Measurements from ENCODE around the gene DNAH6. TPM values are rescaled to one million over a fixed set of nuclear protein-coding genes. Genes with fewer than 3 reads are reported as not detected.

Gene DNAH6
- total and polyA plus RNA-seq, 2 of the 13 experiments (the other 11 are each of a cell fraction or from before 2014, with no cell fraction given) = 0.01 TPM; not detected in 1

DNA sequence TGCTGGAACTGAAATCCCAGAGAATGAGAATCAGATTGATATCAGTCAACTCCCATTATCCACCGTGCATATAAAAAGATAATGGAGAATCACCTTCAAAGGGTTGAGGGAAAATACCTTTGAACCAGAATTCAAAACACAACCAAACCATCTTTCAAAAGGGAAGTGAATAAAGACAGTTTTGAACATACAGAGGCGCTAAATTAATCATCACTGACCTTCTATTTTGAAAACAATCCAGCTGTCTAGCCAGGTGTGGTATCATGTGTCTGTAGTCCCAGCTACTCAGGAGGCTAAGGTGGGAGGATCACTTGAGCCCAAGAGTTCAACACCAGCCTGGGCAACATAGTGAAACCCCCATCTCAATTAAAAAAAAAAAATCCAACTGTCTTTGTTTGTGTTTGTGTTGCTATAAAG, 300.9 kb downstream of the DNAH6 start:
- in situ Hi-C loops (cut with HindIII; ENCODE audit: extremely low pct_ligation_motif_present, low pct_unique_long_range_greater_than_20kb) = no loop called here

GRCh38 chr2:84821806-84822205, 305.5 kb downstream of the DNAH6 start:
- H3K9ac ChIP-seq (ENCODE audit: insufficient read depth, low read depth, low read length) = no peak overlapping the region
- ATAC-seq (peak; percentile 85), FAIRE-seq (no peak), DNase-seq (ENCODE audit: low spot score) (no peak)
- intact Hi-C loops (cut with micrococcal nuclease; ENCODE audit: unreplicated experiment) = no loop called here
- no peaks in the 10 kb centered on the region for H3K79me2 ChIP-seq (ENCODE audit: insufficient read depth, low read length)
- no peaks in the 10 kb centered on the region for H4K20me1 ChIP-seq (ENCODE audit: insufficient read depth, low read length)
- H3K4me2 ChIP-seq (ENCODE audit: low read depth, low read length) = no peak overlapping the region
- CTCF ChIA-PET (ENCODE audit: low intra/inter-chr PET ratio, low total read pairs) = no interaction called here
- WGBS (ENCODE audit: low lambda C conversion rate) = 45% methylated on average over 7 of the region's 7 CpGs
- no TSS peak for BruUV-seq (replicated peaks)
- no peak overlapping the region for H3K27ac ChIP-seq (ENCODE audit: extremely low read length, insufficient read depth, low read length)
- no peaks in the 10 kb centered on the region for H3K4me1 ChIP-seq (ENCODE audit: insufficient read depth, low read length)
- peaks cover 2 to 18% of the 10 kb centered on the region in 2 experiments; a peak in 2 of 5 replicates for H3K27me3 ChIP-seq (ENCODE audit: control insufficient read depth in 1 of 2, insufficient read depth in 2 of 2, low read length in 2 of 2)
- H2AFZ ChIP-seq (ENCODE audit: low read length) = no peak overlapping the region
- in situ Hi-C loops (cut with HindIII; ENCODE audit: extremely low pct_ligation_motif_present, low pct_unique_long_range_greater_than_20kb) = no loop called here
- H3K36me3 ChIP-seq (replicated peaks in 1 of 2; ENCODE audit: control insufficient read depth in 1 of 2, insufficient read depth in 2 of 2, low read length in 2 of 2) = no peaks in the 10 kb centered on the region
- H3K9me3 ChIP-seq (ENCODE audit: low read length) = no peaks in the 10 kb centered on the region
- POLR2A ChIA-PET = no interaction called here
- no peak overlapping the region for H3K4me3 ChIP-seq (replicated peaks in 1 of 3; ENCODE audit: insufficient read depth in 1 of 3, low read depth in 2 of 3, low read length in 3 of 3)
- no peak for TF ChIP-seq FOSL2 (CRISPR knock-in tag; IDR thresholded peaks at IDR 0.05)
- no peak for TF ChIP-seq ZC3H4 (CRISPR knock-in tag; IDR thresholded peaks at IDR 0.05; ENCODE audit: borderline replicate concordance)
- TF ChIP-seq GABPB1 (CRISPR knock-in tag; IDR thresholded peaks at IDR 0.05) = no peak
- no peak for TF ChIP-seq ZKSCAN8 (CRISPR knock-in tag; IDR thresholded peaks at IDR 0.05; ENCODE audit: borderline replicate concordance)
- TF ChIP-seq SIN3A (IDR thresholded peaks at IDR 0.05; ENCODE audit: borderline replicate concordance, low read depth, low read length) = no peak
- TF ChIP-seq KLF6 (CRISPR knock-in tag; IDR thresholded peaks at IDR 0.05) = no peak
- no peak for TF ChIP-seq MZF1 (CRISPR knock-in tag; IDR thresholded peaks at IDR 0.05; ENCODE audit: borderline replicate concordance)
- no peak for TF ChIP-seq POLR2AphosphoS5 (IDR thresholded peaks at IDR 0.05; ENCODE audit: low read depth, low read length)
- TF ChIP-seq ZBTB37 (CRISPR knock-in tag; IDR thresholded peaks at IDR 0.05) = no peak
- TF ChIP-seq, protein P1, sequence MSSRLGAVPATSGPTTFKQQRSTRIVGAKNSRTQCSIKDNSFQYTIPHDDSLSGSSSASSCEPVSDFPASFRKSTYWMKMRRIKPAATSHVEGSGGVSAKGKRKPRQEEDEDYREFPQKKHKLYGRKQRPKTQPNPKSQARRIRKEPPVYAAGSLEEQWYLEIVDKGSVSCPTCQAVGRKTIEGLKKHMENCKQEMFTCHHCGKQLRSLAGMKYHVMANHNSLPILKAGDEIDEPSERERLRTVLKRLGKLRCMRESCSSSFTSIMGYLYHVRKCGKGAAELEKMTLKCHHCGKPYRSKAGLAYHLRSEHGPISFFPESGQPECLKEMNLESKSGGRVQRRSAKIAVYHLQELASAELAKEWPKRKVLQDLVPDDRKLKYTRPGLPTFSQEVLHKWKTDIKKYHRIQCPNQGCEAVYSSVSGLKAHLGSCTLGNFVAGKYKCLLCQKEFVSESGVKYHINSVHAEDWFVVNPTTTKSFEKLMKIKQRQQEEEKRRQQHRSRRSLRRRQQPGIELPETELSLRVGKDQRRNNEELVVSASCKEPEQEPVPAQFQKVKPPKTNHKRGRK (CRISPR knock-in tag; IDR thresholded peaks at IDR 0.05) = no peak
- TF ChIP-seq KDM4B (CRISPR knock-in tag; IDR thresholded peaks at IDR 0.05) = no peak

More for the DNA sequence above, 300.9 kb downstream of the DNAH6 start:
- peaks cover 0 to 7% of the 10 kb centered on the region in 2 experiments; a peak in 1 of 5 replicates for H3K27me3 ChIP-seq (ENCODE audit: control insufficient read depth in 1 of 2, insufficient read depth in 2 of 2, low read length in 2 of 2)
- WGBS (ENCODE audit: low lambda C conversion rate) = 16% methylated on average over 2 of the region's 2 CpGs
- ATAC-seq (no peak), DNase-seq (ENCODE audit: low spot score) (no peak), FAIRE-seq (no peak)
- H2AFZ ChIP-seq (ENCODE audit: low read length) = no peak overlapping the region
- no peaks in the 10 kb centered on the region for H4K20me1 ChIP-seq (ENCODE audit: insufficient read depth, low read length)
- ChIA-PET POLR2A (no interaction called here), CTCF (ENCODE audit: low intra/inter-chr PET ratio, low total read pairs) (no interaction called here)
- H3K4me2 ChIP-seq (ENCODE audit: low read depth, low read length) = no peak overlapping the region
- BruUV-seq (replicated peaks) = no TSS peak
- no peaks in the 10 kb centered on the region for H3K9me3 ChIP-seq (ENCODE audit: low read length)
- H3K36me3 ChIP-seq (replicated peaks in 1 of 2; ENCODE audit: control insufficient read depth in 1 of 2, insufficient read depth in 2 of 2, low read length in 2 of 2) = no peaks in the 10 kb centered on the region
- intact Hi-C loops (cut with micrococcal nuclease; ENCODE audit: unreplicated experiment) = no loop called here
- H3K9ac ChIP-seq (ENCODE audit: insufficient read depth, low read depth, low read length) = no peak overlapping the region
- no peaks in the 10 kb centered on the region for H3K79me2 ChIP-seq (ENCODE audit: insufficient read depth, low read length)
- no peak for TF ChIP-seq GTF2F1 (IDR thresholded peaks at IDR 0.05; ENCODE audit: low read length)
- no peak for TF ChIP-seq ZNF557 (CRISPR knock-in tag; IDR thresholded peaks at IDR 0.05)
- no peak for TF ChIP-seq SNAI1 (CRISPR knock-in tag; IDR thresholded peaks at IDR 0.05; ENCODE audit: borderline replicate concordance)
- no peak for TF ChIP-seq KDM4B (CRISPR knock-in tag; IDR thresholded peaks at IDR 0.05)
- TF ChIP-seq, protein P2, sequence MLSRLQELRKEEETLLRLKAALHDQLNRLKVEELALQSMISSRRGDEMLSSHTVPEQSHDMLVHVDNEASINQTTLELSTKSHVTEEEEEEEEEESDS (CRISPR knock-in tag; IDR thresholded peaks at IDR 0.05; ENCODE audit: borderline replicate concordance) = no peak
- no peak for TF ChIP-seq TCF7L2 (IDR thresholded peaks at IDR 0.05; ENCODE audit: low read depth, low read length)
- TF ChIP-seq ZNF382 (CRISPR knock-in tag; IDR thresholded peaks at IDR 0.05; ENCODE audit: borderline replicate concordance) = no peak
- TF ChIP-seq SP2 (CRISPR knock-in tag; IDR thresholded peaks at IDR 0.05) = no peak
- TF ChIP-seq XRCC5 (optimal IDR thresholded peaks at IDR 0.05; ENCODE audit: low read length) = no peak
- TF ChIP-seq RFX1 (IDR thresholded peaks at IDR 0.05) = no peak
- TF ChIP-seq MED8 (CRISPR knock-in tag; IDR thresholded peaks at IDR 0.05; ENCODE audit: insufficient replicate concordance) = no peak
- no peak for TF ChIP-seq BATF2 (CRISPR knock-in tag; IDR thresholded peaks at IDR 0.05)
- no peak for TF ChIP-seq TARDBP (CRISPR knock-in tag; IDR thresholded peaks at IDR 0.05)
- H3K4me3 ChIP-seq (replicated peaks in 1 of 3; ENCODE audit: insufficient read depth in 1 of 3, low read depth in 2 of 3, low read length in 3 of 3) = no peak overlapping the region
- H3K27ac ChIP-seq (ENCODE audit: extremely low read length, insufficient read depth, low read length) = no peak overlapping the region
- no peaks in the 10 kb centered on the region for H3K4me1 ChIP-seq (ENCODE audit: insufficient read depth, low read length)
